Hematopoietic multipotent progenitor cell treated with erythropoietin and hydrocortisone succinate and interleukin-3 and kit ligand, for 8 days (in vitro differentiated cells): Measurements from ENCODE around the gene STAG2.
"Not testable (repeated sequence)": the region's sequence is repeated elsewhere in the genome, so short reads cannot be mapped to it uniquely, and the experiment has no call there.

Experiments
- DNase-seq: peaks from one replicate; pipeline ENCODE4 v3.0.0-alpha.2; 2015

Gene STAG2

DNA sequence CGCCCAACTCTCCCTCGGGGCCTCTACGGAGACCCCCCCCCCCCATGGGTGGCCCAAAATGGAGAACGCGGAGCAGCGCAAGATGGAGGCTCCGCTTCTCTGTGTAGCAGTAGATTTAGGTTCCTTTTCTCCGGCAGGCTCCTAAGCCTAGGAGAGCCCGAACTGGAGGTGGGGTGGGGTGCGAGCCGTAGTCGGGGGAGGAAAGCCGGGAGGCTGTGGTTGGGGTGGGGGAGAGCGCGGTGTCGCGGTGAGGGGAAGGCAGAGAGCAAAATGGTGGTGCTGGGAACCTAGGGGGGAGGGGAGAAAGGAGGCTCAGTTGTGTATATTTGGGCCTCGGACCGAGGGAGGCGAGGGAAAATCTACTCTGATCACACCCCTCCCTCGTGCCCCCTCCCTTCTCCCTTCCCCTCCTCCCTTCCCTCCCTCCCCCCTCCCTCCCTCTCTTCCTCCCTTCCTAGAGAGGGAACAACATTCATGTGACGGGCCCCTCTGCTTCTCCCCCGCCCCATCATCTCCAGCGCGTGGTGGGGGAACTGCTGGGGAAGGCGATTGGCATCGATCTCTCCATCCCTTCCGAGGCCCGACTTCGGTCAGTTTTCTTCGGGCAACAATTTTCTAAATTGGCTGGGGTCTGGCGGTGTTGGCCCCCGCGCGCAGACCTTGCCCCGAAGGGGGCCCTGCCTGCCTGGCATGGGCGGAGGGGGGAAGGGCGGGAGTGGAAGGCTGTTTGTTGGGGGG is at the start of gene STAG2:
Gene STAG2, plus strand, starts transcription at position 439 of the 738 bp plus-strand sequence. CDS start 60,922 bp downstream, outside the sequence.
- DNase-seq = peak; percentile 87

DNA sequence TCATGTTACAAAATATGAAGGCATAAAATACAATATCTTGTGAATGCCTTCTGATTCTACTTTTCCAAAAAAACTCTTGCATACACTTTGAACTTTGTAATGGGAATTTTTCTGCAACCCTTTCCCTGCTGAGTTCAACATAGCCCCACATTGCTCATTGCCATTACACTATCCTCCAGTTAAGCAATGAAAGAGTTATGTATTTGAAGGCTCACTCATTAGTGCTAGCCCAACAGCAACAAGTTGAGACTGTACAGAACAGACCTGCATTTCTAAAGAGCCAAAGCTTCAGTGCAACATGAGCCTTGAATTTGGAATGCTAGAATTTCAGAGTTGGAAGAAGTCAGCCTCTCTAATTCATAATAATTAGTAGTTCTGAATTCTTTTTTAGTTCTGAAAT is 44.4 kb upstream of the STAG2 start:
- no peak for DNase-seq

DNA sequence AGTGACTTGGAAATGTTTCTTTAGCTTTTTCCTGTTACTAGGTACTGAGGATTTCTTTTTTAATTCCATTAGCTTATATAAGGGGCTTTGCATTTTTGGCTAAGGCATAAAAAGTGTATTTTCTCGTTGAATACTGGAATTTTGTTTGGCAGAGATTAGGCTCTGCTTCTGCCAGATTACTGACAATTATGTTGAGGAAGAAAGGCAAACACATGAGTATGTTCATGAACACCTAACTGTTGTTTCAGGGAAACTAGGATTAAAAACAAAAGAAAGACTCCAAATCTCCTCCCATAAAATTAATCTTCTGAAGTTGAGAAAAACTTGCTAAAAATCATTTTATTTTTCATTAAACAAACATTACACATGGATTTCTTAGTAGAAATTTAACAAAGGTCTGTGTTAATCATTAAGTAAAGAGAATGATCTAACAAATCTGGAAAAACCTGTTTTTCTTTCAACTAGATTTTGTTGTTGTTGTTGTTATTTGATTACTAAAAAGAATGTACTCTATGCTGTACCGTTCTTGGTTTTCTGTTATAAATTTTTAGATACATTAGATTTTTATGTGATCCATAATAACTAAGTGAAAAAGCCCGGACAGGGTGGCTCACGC is 43.3 kb upstream of the STAG2 start:
- DNase-seq = no peak

DNA sequence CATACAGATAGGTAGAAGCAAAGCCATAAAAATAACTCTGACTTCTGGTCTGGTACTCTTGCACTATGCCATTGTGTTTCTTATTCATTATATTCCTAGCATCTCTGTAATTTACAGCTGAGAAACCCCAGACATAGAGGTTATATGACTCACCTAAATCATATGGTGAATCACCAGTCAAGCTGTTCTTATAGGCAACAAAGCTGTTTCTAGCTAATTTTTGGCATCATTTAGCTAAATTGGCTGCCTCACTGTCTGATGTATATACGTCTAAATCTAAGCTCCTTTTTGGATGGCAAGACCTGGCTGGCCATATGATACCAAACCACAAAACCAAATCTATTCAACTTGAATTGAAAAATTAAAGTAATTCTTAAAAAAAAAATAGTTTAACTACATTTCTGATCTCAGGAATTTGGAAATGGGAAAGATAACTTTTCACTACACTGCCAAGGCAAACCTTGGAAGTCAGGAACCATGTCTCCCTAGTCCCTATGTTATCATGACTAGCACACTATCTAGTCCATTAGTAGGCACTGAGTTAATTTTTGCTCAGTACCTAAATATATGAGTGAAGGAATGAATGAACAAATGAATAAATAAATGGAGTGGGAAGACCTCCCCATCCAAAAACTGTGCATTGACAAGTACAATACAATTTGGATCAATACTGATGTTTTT is 41.3 kb upstream of the STAG2 start:
- DNase-seq = no peak

DNA sequence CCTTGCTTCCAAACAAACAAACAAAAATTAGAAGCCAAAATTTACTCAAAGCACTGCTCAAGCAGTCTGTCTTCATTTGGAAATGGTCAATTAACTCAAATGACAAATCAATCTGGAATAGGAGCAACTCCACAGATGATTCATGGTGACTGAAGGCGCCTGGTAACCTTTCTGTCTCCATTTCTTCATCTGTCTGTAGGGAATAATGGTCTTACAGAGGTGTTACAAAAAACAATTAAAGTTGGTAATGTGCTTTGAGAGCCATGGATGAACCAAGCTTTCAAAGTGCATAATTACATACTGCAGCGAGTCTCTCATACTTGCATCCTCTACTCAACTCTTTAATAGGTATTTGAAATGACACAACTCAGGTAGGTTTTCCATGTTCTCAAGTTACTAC is 38.3 kb upstream of the STAG2 start:
- no peak for DNase-seq

DNA sequence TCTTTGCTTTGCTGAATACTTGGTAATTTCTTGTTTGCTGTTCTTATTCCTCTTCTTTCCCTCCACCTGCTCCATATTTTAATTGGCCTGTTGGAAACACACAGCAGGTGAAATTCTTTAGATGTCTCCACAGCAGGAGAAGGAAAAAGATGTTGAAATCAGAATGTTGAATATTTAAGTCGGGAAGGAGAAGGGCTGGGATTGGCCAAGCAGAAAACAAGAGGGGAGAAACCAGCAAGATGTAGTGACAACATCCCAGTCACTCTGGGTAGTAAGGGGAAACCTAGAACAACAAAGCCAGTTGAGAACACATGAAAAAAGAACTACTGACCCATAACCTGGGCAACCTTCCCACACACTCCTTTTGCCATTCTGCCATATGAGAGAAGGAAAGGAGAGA is 37.3 kb upstream of the STAG2 start:
- DNase-seq = no peak

DNA sequence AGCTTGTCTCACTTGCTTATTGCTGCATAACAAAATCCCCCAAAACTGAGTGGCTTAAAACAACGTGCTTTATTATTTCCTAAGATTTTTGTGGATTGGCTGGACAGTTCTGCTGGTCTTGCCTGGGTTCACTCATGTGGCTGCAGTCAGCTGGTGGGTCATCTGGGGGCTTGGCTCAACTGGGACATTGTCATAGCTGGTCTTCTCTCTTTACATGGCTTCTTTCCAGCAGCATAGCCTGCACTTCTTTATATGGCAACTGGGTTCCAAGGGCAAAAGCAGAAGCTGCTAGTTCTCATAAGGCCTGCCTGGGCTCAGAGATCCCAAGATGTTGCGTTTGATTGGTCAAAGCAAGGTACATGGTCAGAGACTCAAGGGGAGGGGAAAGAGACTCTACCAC is 33.7 kb upstream of the STAG2 start:
- DNase-seq = no peak

DNA sequence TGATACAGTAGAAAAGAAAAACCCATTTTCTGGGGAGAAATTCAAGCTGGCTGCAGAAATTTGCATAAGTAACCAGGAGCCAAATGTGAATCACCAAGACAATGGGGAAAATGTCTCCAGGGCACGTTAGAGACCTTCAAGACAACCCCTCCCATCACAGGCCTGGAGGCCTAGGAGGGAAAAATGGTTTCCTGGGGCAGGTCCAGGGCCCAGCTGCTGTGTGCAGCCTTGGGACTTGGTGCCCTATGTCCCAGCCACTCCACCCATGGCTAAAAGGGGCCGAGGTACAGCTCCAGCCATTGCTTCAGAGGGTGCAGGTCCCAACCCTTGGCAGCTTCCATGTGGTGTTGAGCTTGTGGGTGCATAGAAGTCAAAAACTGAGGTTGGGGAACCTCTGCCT is 29.5 kb upstream of the STAG2 start:
- not testable (repeated sequence) for DNase-seq

DNA sequence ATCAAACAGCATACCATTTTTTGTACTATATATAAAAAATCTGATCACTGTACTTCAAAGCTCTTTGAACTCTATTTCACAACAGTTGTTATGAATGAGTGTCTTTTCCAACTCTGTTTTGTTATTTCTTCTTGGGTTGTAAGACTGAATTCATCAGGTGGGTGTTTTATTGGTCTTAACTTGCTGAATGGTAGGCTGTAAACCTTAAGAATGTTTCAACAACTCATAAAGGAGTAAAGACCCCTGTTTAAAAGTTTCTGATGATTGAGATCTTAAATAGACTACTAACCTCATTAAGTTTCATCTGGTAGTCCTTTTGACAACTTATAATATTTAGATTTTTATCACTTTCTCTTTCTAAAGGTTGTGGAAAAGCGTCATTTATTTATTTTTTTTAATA is 18.4 kb upstream of the STAG2 start:
- no peak for DNase-seq

DNA sequence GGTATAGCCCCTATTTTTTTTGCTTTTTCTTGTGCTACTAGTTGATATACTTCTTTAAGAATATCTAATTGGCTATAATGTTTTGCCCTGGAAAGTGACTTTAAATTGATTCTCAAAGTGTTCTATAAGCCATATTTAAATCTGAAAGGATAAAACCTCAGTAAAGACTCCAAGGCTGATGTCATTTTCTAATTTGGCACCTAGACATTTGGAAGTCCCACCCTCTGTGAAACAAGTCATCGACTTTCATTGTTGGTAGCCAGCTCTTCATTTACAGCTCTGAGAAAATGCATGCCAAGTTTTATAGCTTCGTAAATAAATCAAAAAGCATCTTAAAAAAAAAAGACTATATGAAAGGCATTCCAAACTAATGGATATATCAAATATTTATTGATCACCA is 18.0 kb upstream of the STAG2 start:
- DNase-seq = no peak

DNA sequence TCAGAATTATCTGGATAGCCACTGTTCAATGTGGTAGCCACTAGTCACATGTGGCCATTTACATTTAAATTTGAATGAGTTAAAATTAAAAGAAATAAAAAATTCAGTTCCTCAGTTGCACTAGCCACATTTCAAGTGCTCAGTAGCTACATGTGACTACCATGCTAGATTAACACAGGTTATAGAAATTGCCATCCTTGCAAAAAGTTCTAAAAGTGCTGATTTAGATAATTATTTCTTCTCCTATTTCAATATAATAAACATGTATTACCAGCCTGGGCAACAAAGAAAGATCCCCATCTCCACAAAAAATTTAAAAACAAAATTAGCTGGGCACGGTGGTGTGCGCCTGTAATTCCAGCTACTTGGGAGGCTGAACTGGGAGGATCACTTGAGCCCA is 11.7 kb upstream of the STAG2 start:
- DNase-seq = no peak

DNA sequence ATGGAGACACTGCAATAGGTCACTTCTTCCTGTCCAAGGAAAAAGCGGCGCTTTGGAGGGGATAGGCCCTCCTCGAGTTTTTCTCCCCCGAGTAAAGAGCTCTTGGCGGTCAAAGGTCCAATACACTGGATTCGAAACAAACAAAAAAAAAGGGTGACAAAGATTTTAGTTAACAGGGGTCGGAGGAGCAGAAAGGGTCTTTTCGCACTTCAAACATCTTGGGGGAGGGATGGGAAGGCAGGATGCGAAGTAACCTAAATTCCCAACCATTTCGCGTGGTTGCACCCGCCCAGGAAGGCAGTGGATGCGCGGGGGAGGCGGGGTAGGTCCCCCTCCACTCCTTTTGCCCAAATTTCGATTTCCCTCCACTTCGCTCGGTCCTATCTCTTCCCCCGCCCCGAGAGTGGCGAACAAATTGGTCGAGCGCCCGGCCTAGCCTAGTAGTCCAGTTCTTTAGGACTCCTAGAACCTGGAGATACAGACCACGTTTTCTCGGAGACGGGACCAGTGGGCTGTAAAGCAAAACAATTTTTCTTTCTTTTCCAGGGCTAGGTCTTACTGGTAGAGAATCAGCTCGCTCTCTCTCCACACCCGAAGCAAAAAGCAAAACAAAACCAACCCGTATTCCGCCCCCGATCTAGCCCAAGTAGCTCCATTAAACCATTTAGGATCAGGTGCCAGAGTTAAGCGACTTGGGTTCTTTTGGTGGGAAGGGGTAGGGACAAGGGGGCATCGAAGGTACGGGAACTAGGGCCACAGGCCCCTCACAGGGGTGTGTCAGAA is 2.0 kb upstream of the STAG2 start:
- peak; percentile 59 for DNase-seq

DNA sequence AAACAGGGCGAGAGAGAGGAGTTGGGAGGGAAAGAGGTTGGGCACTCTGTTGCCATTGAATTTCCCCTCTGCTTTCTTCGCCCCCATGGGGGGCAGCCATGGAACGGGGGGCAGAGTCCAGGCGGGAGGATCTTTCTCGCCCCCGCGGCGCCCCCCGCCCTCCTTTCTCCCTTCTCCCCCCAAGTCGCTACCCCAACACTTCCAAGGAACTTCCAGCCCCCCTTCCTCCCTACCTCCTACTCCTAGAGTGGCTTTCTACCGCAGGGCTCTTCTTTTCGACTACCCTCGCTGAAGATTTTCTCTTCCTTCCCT is 594 bp upstream of the STAG2 start:
- no peak for DNase-seq

DNA sequence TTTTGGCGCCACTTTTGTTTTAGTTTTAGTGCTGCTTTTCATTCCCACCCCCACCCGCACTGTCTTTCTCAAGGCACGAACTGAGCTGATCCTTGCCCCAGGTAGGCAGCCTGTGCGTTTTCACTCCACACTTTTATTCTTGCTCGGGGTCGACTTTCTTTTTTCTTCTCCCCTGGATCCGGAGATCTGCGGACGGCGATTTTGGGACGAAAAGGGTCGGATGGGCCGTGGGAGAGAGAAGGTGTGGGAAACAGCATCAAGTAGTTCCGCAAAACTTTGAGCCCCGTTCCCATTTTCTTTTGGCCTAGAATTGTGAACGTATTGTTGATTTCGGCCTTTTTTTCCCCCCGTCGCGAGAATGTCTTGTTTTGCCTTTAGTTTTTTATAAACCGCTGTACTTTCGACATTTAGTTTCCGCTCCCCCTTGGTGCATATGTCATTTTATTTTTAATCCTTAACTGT is 531 bp downstream of the STAG2 start:
- peak; percentile 67 for DNase-seq

DNA sequence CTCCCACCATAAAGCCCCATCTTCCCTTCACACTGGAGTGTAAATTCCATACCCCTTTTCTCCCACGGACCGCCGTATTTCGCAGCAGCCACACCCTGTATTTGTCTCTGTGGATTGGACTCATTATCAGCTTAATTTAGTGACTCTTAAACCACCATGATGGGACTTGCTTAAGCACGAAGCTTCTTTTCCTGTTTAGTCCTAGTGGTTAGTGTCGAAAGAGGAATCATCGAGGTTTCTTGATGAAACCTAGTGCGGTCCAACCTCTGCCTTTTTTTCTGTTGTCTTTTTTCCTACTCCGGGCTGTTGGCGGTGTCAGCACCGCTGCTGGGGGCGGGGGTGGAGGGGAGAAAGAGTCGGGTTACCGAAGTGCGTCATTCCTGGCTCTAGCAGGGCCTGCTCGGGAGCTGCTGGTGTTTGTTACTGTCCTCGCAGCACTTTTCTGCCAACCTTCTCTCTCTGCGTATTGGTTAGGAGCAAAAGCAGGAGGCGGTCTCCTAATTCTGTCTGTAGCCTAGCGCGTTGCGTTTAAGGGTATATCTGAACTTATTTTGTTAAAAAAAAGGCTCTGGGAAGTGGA is 1.4 kb downstream of the STAG2 start:
- DNase-seq = peak; percentile 90

DNA sequence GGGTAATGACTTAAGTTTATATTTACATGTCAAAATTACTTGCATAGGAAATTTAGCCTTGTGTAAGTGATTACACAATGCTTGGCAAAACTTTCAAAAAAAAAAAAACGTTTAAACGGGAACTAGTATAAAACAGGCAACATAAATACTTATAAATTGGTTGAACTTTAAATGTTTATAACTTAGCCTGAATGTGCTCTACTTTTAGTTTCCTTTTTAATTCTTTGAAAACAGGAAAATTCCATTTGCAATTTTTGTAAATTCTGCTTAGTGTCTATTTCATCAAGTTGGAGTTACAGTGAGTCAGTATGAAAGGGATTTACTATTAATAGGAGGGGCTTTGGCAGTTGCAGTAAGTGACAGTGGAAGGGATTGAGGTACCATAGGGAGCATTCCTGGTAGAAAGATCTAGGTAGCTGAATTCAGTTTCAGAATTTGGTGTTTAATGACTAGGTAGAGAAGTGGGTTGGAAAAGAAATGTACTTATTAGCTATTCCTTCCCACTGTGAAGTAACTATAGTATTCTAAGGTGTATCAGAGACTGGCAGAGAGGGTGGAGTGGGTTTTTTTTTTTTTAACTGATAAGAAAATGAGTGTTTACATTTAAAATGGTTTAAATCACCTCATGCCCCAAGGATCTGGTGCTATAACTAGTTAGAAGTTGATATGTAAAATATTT is 2.8 kb downstream of the STAG2 start:
- DNase-seq = peak; percentile 28

DNA sequence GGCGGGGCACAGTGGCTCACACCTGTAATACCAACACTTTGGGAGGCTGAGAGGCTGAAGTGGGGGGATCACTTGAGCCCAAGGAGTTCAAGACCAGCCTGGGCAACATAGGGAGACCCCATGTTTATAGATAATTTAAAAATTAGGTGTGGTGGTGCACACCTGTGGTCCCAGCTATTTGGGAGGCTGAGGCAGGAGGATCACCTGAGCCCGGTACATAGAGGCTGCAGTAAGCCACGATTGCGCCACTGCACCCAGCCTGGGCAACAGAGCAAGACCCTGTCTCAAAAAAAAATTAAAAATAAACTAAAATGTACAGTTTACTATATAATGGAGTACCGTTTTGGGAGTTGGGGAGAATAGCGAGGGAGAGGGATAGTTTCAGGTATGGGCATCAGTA is 4.2 kb downstream of the STAG2 start:
- DNase-seq = no peak

DNA sequence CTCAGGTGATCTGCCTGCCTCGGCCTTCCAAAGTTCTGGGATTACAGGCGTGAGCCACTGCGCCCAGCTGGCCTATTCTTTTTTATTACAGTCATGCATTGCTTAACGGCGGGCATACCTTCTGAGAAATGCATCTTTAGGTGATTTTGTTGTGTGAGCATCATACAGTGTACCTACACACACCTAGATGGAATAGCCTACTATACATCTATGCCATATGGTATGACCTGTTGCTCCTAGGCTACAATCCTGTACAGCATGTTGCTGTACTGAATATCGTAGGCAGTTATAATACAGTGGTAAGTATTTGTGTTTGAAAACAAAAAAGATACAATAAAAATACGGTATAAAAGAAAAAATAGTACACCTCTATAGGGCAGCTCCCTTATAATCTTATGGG is 6.0 kb downstream of the STAG2 start:
- DNase-seq = no peak

DNA sequence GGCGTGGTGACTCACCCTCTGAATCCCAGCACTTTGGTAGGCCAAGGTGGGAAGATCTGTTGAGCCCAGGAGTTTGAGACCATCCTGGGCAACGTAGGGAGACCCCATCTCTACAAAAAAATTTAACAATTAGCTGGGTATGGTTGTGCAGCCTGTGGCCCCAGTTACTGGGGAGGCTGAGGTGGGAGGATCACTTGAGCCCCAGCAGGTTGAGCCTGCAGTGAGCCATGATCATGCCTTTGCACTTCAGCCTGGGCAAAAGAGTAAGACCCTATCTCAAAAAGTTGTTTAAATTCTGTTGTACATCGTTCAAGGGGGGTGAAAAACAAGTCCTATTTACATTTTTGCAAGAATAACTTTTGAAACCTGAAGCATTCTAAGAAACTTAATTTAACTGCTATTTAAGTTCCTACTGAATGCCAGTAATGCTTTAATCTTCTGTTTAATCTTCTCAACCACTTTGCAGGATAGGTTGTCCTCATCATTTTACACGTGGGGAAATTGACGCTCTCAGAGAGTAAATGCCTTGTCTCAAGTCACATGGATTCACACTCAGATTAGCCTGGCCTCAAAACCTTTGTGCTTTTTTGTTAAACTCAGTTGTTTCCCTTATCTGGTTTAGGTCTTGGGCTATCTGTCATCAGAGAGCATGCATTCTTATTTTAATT is 7.0 kb downstream of the STAG2 start:
- no peak for DNase-seq

DNA sequence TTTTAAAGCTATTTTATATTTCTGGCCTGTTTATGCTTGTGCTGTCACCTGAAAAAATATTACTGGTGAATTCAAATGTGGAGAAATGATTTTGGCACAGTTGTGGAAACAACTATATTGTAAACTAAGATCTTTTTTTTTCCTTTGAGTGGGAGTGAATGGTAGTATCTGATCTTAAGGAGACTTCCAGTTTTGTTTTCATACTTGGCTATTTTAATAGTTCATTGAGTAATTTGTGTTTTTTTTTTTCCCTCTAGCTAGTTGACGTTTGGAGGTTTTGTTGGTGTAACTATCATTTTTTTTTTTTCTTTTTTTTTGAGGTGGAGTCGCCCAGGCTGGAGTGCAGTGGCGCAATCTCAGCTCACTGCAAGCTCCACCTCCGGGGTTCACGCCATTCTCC is 10.5 kb downstream of the STAG2 start:
- DNase-seq = no peak

DNA sequence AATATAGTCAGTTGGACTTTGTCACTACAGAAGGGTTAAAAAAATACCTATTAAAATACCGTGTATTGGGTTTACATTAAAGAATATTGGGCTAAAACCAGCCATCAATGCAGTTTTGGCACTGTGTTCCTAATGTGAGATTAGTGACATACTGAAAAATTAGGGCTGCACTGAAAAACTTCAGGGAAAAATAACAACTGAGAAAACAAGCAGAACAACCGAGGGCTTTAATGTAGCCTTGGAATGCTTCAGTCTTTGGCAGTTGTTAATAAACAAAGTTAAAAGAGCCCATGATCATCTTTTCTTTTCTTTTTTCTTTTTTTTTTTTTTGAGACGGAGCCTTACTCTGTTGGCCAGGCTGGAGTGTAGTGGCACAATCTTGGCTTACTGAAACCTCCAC is 12.4 kb downstream of the STAG2 start:
- DNase-seq = no peak

DNA sequence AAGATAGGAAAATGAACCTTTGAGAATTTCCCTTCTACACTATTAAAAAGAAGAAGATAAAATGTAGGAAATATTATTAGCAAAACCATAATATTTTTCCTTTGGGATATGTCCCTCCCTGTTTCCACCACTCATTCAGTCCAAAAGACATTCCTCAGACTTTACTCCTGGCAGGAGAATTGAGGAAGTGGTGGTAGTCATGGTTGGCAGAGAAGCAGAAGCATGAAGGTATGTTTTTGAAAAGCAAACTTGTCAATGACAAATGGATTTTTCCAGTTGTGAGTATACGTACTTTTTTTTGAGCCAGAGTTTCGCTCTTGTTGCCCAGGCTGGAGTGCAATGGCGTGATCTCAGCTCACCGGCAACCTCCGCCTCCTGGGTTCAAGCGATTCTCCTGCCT is 13.7 kb downstream of the STAG2 start:
- DNase-seq = no peak
